ENCODE measurements around the gene NEURL4. TPM values are rescaled to one million over a fixed set of nuclear protein-coding genes. Genes with fewer than 3 reads are reported as not detected.

The NEURL4 gene
- total and polyA plus RNA-seq, 2 experiments from 2014 or later, result 6.3 to 42.3 TPM

DNA sequence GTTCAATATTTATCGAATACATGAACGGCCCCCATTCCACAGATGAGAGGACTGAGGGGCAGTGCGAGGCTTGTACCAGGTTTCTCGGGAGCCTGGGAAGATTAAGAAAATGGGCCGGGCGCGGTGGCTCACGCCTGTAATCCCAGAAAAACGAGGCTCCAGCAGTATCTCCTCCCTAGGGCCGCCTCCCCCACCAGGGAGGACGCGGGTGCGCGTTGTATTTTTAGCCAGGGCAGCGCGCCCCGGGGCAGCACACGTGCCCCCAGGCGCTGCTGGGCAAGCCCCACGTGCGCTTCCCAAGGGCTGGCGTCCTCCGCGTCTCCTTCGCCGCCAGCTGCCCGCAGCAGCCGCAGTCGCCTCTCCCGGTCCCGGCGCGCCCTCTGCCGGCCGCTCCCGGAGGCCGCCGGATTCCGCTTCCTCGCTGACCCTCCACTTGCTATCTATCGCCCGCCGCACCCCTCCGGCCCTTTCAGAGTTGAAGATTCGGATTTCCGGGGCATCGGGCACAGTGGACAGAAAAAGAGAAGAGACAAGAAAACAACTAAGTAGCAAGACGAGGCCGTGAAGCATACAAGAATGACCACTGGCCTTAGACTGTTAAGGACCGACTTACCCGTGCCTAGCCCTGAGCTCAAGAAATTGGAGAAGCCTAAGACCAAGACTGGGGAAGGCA lies 32.8 kb downstream of the NEURL4 start (continued):
- TF ChIP-seq, protein P1, sequence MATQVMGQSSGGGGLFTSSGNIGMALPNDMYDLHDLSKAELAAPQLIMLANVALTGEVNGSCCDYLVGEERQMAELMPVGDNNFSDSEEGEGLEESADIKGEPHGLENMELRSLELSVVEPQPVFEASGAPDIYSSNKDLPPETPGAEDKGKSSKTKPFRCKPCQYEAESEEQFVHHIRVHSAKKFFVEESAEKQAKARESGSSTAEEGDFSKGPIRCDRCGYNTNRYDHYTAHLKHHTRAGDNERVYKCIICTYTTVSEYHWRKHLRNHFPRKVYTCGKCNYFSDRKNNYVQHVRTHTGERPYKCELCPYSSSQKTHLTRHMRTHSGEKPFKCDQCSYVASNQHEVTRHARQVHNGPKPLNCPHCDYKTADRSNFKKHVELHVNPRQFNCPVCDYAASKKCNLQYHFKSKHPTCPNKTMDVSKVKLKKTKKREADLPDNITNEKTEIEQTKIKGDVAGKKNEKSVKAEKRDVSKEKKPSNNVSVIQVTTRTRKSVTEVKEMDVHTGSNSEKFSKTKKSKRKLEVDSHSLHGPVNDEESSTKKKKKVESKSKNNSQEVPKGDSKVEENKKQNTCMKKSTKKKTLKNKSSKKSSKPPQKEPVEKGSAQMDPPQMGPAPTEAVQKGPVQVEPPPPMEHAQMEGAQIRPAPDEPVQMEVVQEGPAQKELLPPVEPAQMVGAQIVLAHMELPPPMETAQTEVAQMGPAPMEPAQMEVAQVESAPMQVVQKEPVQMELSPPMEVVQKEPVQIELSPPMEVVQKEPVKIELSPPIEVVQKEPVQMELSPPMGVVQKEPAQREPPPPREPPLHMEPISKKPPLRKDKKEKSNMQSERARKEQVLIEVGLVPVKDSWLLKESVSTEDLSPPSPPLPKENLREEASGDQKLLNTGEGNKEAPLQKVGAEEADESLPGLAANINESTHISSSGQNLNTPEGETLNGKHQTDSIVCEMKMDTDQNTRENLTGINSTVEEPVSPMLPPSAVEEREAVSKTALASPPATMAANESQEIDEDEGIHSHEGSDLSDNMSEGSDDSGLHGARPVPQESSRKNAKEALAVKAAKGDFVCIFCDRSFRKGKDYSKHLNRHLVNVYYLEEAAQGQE (IDR thresholded peaks at IDR 0.05; ENCODE audit: unreplicated experiment), result no peak
- 0 out of 2 replicates have a peak, but pooled peaks have one; percentile 11 for TF ChIP-seq CREB1 (CRISPR knock-in tag; IDR thresholded peaks at IDR 0.05; ENCODE audit: low read depth)
- TF ChIP-seq, protein P2, sequence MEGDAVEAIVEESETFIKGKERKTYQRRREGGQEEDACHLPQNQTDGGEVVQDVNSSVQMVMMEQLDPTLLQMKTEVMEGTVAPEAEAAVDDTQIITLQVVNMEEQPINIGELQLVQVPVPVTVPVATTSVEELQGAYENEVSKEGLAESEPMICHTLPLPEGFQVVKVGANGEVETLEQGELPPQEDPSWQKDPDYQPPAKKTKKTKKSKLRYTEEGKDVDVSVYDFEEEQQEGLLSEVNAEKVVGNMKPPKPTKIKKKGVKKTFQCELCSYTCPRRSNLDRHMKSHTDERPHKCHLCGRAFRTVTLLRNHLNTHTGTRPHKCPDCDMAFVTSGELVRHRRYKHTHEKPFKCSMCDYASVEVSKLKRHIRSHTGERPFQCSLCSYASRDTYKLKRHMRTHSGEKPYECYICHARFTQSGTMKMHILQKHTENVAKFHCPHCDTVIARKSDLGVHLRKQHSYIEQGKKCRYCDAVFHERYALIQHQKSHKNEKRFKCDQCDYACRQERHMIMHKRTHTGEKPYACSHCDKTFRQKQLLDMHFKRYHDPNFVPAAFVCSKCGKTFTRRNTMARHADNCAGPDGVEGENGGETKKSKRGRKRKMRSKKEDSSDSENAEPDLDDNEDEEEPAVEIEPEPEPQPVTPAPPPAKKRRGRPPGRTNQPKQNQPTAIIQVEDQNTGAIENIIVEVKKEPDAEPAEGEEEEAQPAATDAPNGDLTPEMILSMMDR (conservative IDR thresholded peaks at IDR 0.05; ENCODE audit: low read depth in 2 of 2), result peak; percentile 87 to 92
- no peak for TF ChIP-seq ZNF331 (CRISPR knock-in tag; IDR thresholded peaks at IDR 0.05; ENCODE audit: low read depth)
- no peak for TF ChIP-seq ZNF114 (CRISPR knock-in tag; IDR thresholded peaks at IDR 0.05)
- TF ChIP-seq JUNB (IDR thresholded peaks at IDR 0.05; ENCODE audit: unreplicated experiment), result no peak
- no peak for TF ChIP-seq NANOG (IDR thresholded peaks at IDR 0.05; ENCODE audit: borderline replicate concordance)
- no peak for TF ChIP-seq POLR2AphosphoS5 (IDR thresholded peaks at IDR 0.05; ENCODE audit: low read depth)
- no peak for TF ChIP-seq EZH2phosphoT487 (IDR thresholded peaks at IDR 0.05; ENCODE audit: unreplicated experiment)

DNA sequence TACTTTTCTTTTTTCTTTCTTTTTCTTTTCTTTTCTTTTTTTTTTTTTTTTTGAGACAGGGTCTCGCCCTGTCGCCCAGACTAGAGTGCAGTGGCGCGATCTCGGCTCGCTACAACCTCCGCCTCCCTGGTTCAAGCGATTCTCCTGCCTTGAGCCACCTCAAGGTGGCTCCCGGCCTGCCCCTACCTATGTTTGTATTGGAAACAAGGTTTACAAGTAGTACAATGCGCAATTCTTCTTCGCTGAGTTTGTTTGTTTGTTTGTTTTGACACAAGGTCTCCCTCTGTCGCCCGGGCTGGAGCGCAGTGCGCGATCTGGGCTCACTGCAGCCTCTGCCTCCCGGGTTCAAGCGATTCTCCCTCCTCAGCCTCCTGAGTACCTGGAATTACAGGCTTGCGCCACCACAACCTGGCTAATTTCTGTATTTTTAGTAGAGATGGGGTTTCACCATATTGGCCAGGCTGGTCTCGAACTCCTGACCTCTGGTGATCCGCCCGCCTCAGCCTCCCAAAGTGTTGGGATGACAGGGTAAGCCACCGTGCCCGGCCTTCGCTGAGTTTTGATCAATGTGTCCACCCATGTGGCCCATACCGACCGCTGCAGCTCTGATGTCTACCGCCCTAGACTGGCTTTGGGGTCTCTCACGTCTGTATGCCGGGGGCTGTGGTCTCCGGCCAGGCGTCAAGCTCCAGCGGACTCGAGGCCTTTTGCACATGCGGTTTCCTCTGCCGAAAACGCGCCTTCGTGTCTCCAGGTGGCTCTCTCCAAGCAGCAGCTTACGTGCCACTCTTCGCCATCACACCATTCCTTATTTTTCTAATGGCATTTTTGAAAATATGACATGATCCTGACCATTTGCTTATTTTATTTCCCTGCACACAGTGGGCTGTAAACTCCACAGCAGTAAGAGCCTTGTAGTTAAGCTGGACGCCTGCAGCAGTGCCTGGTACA lies 33.6 kb downstream of the NEURL4 start:
- Mint-ChIP-seq H3K27ac (0 out of 2 replicates have a peak overlapping the region, but pooled peaks have one; percentile 65), H3K9me3 (peaks cover 9% of the 10 kb centered on the region; the same call in 1 of the 3 replicates), H3K4me3 (peak overlapping the region; percentile 76), H3K27me3 (ENCODE audit: insufficient read depth, low read depth, poor library complexity) (peaks cover 36% of the 10 kb centered on the region), H3K36me3 (ENCODE audit: low read depth) (no peaks in the 10 kb centered on the region; the same call in 2 of the 3 replicates), H3K4me1 (peaks cover 23% of the 10 kb centered on the region)
- Histone ChIP-seq H2AFZ (peak overlapping the region; percentile 97), H3K4me3 (peak overlapping the region; percentile 63), H3K79me2 (replicated peaks; ENCODE audit: insufficient read depth) (no peaks in the 10 kb centered on the region), H3K4me2 (peak overlapping the region; percentile 91), H3K36me3 (ENCODE audit: insufficient read depth) (no peaks in the 10 kb centered on the region), H3K9me2 (ENCODE audit: insufficient read depth) (no peaks in the 10 kb centered on the region), H3F3A (replicated peaks; ENCODE audit: low read depth) (peaks cover 23% of the 10 kb centered on the region), H4K20me1 (replicated peaks; ENCODE audit: insufficient read depth) (peaks cover 4% of the 10 kb centered on the region; the same call in 1 of the 2 replicates), H3K4me1 (ENCODE audit: insufficient read depth) (peaks cover 21% of the 10 kb centered on the region), H3K27ac (ENCODE audit: low read depth) (0 out of 2 replicates have a peak overlapping the region, but pooled peaks have one; percentile 66), H3K27me3 (ENCODE audit: insufficient read depth) (peaks cover 18% of the 10 kb centered on the region)
- ATAC-seq, result peak; percentile 10
- DNase-seq (ENCODE audit: low spot score), result peak; percentile 51
- TF ChIP-seq, protein P2 (conservative IDR thresholded peaks at IDR 0.05; ENCODE audit: low read depth in 2 of 2), result peak; percentile 12 to 21; a peak in 2 of 4 replicates
- TF ChIP-seq ZNF331 (CRISPR knock-in tag; IDR thresholded peaks at IDR 0.05; ENCODE audit: low read depth), result no peak

All from GM23338 (cell line).